Stimulated activated CD8-positive, alpha-beta memory T cell treated with anti-CD3 and anti-CD28 coated beads, Interleukin-12 subunit alpha, Interleukin-12 subunit beta, amount 100 ng/mL, for 24 hours (primary cell): Measurements from ENCODE around the gene GIGYF2.

Experiments
- DNase-seq: peaks from one replicate; pipeline ENCODE4 v3.0.0-alpha.2; 2020; ENCODE audit errors: extremely low read depth

The GIGYF2 gene

DNA sequence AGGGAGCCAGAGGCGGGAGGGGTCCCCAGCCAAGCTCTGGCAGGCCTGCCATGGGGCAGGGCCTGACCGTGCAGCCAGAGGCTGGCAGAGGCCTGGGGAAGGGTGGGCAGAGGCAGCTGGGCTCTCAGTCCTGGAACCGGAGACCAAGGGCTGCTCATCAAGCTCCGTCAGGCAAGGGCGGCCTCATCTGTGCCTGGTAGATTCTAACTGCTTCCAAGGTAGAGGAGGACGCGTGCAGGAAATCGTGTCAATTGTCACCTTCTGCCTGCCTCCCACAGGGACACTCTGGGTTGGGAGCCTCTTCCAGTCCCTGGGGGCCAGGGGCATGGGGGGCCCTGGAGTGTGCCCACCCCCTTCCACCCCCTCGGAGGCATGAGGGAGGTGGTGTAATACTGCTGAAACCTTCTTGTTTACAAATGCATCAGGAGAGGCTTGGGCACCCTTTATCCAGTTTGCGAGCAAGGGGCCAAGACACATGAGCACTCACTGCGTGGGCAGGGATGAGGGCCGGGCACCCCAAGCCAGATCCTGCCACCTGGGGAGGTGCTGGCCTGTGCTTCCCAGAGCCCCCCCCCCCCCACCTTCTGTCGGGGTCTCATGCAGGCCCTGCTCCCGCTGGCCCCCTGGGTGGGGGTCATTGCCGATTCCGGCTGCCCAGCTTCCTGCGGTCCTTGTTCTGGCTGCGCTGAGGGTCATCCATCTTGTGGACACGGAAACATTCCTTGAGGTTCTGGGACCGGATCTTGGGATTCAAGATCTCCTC lies 181.9 kb downstream of the GIGYF2 start:
- DNase-seq = no peak

DNA sequence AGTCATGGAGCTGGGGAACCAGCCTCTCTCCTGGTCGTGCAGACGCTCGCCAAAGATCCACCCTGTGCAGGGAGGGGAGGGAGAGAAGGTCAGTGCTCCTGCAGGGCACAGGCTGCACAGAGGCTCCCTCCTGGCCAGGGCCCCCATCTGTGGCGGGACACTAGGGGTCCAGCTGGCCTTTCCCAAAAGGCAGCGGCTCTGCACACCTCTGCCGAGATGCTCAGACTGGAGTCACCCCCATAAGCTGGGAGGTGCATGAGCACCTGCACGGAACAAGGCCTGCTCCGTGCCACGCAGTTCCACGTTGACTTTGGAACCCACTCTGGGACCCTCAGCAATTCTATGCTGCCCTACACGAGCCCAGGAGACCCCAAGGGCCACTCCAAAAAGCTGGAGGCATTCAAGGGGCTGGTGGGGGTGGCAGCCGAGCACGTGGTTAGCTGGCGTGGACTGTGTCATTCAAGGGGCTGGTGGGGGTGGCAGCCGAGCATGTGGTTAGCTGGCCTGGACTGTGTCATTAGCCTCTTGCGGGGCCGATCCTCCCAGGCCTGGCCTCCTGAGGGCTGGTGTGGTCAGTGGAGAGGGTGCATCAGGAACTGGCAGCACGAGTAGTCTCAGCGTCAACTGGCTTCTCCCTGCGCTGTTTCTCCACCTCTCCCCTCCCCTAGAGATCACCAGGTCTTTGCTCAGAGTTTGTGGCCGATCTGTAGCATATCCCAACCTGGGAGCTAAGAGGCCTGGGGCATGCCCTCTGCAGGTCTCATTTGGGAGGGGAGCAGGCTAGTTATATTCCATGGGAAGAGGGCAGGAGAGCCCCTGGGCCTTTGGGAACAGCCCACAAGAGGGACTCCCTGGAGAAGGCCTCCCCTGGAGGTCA lies 182.7 kb downstream of the GIGYF2 start:
- no peak for DNase-seq

DNA sequence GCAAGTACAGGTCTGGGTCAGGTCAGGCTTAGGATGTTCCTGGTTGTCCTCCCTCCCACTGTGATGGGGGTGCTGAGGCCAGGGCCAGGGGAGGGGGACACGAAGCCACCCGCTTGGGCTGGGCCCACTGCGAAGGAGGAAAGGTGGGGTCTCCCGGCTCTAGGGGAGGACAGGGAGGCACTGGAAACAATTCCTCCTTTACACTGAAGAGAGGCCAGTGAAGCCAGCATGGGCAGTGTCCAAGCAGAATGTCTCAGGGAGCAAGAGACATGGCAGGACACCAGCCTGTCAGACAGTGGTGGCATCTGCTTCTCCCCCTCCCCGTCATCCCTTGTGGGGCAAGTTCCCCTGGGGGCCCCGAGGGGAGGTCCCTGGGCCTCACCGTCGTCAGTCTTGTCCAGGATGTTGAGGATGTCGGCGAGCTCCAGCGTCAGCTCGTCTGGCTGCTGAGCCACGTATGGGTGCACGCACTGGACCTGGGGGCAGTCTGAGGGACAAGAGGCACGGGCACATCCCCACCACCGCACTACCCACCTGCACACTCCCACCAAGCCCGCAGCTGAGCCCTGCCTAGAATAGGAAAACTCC lies 183.7 kb downstream of the GIGYF2 start:
- no peak for DNase-seq

DNA sequence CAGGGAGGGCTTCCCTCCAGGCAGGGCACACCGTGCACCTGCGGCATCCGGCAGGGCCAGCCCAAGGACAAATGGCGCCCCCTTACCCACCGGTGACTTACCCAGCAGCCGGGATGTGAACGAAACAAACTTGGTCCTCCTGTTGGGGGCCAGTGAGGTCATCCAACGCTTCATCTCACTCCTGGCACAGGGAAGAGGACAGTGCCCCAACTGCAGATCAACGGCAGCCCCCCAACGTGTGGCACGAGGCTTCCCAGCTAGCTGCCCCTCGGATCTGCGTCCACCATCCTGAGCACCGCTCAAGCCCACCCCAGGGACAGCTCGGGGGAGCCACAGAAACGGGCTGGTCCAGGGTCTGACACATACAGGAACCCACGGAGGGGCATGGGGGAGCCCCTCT lies 185.0 kb downstream of the GIGYF2 start:
- DNase-seq = no peak

DNA sequence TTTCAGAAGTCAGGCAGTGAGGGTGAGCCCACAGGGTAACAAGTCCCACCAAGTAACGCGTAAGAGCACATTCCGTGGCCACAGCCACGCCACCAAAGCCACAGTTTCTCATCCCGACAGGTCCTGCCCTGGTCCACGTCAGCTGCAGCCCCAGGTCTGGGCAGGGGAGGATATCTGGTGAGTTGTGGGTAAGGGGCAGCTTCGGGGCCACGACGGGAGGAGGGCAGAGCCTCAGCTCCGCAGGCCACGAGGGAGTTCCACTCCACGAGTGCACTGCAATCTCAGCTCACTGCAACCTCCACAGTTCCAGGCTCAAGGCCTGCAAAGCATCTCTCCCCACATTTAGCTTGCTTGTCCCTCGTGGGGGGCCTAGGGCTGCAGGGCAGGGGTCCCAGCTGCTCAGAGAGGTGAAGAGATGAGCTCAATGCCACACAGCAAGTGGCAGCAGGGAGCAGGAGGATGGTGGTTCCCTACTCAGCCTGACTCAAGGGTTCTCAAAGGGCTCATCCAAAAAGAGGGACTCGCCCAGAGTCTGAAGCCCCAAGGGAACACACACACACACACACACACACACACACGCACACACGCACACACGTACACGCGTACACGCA lies 185.5 kb downstream of the GIGYF2 start:
- DNase-seq = no peak

DNA sequence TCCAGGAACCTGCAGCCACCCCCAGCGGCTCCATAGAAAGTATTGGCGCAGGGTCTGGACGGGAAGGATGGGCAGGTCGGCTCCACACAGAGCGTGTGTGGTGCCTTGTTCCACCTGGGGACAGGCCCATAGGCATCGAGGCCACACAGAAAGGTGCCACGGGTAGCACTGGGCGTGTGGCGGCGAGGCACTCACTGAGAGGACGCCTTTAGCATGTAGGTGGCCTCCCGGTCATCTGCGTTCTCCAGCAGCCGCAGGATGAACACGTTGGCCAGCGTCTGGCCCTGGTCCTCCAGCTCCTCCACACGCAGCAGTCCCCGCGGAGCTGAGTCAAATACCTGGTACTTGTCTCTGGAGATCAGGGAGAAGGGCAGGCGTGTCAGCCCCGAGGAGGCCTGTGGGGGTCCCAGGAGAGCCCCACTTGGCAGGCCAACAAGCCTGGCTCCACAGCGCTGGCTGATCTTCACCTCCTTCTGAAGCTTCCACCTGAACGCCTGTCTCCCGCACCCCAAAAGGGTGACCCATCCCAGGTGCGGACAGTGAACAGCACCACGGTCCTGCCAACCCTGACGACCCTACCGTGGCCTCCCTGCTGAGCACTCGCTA lies 186.1 kb downstream of the GIGYF2 start:
- DNase-seq = no peak

DNA sequence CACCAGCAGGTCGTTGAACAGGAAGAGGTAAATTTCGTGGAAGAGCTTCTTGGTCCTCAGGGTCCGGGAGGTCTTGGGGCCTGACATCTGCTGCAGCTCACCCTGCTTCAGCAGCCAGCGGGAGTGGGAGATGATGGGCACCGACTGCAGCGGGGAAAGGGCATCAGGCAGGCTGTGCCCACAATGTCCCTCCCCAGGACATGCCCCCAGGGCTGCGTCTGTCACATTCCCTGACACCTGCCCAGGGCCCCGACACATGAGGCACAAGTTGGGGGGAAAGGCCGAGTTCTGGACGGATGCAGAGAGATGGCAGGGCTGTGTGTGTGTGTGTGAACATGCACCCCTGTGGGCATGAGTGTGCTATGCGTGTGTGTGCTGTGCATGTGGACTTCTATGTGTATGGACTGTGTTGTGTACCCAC lies 186.9 kb downstream of the GIGYF2 start:
- DNase-seq = no peak

DNA sequence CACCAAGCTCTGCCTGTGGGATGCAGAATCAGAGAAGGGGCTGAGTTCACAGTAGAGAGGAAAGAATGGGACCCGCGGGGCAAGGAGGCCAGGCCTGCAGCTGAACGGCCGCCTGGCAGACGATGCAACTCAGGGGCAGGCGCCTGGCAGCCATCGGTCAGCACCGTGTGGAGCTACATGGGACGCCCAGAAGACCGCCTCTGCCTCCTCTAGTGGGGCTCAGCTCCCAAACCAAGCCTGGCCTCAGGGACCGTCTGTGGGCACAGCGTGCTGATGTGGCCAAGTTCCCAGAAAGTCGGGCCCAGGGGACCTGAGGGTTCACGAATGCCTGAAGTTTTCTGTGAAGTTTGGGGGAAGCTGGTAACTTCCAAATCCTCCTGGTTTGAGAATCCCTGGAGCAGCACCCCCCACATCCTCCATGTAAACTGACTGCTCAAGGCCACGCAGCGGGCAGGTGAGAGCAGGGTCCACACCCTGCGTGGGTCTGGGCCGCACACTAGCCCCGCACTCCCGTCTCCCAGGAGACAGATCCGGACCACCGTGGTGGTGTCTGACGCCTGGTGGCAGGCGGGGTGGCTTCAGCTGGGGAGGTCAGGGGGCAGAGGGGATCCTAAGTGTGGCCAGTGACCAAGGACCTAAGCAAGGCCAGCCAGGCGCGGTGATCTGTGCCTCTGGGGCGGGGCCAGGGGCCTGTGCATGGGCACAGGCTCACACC lies 187.6 kb downstream of the GIGYF2 start:
- no peak for DNase-seq

DNA sequence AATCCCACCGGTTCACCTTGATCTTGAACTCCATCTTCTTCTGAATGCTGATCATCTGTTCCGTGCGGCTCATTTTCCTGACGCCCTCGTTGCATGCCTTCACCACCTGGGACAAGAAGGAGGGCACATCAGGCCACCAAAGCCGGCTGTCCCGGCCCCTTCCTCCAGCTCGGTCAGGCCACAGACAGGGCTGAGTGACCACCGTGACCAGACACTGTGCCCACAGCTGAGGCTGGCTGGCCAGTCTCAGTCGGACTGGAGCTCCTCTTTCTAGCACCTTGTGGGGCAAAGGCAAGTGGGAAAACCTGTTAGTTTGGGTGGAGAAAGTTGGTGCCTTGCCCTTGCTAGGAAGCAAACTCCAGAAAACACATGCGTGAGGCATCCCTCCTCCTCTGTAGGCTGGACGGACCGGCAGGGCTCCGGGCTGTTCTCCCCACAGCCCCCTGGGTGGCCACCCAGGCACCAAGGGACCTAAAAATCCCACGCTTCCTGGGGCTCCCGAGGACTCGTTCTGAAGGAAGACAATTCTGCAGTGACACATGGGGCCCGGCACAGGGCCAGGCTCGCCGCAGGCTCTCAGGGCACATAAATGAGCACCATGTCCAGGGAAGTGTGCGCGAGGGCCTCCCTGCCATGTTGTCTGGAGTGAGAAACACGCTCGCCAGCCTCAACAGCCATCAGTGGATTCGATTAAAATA lies 188.3 kb downstream of the GIGYF2 start:
- DNase-seq = no peak

DNA sequence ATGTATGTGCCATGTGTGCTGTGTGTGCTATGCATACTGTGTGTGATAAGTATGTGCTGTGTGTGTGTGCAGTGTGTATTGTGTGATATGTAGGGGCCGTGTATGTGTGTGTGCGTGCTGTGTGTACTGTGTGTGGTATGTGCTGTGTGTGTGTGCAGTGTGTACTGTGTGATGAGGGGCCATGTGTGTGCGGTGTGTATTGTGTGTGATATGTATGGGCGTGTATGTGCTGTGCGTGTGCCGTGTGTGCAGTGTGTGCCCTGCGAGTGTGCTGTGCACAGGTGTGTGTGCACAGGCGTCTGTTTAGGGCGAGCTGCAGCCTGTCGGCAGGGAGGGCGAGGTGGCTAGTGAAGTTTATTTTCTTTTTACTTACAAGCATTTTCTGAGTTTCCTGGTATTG lies 189.0 kb downstream of the GIGYF2 start:
- no peak for DNase-seq

DNA sequence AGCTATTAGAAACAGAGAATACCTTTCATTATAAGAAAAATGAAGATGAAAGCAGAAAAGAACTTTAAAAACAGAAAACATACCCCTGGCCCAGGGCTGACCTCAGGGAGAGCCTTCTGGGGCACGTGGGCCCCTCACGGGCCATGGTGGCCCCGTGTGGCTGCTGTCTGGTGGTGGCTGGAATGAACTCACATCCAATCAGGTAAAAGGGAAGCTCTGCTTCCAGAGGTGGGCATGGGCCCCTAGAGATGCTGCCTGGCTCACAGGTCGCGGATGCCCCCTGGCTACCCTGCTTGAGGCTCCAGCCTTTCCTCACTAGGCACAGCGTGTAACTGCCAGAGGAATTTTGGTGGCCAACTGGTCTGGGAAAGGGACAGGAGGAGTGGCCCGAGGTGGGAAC lies 189.5 kb downstream of the GIGYF2 start:
- DNase-seq = no peak

DNA sequence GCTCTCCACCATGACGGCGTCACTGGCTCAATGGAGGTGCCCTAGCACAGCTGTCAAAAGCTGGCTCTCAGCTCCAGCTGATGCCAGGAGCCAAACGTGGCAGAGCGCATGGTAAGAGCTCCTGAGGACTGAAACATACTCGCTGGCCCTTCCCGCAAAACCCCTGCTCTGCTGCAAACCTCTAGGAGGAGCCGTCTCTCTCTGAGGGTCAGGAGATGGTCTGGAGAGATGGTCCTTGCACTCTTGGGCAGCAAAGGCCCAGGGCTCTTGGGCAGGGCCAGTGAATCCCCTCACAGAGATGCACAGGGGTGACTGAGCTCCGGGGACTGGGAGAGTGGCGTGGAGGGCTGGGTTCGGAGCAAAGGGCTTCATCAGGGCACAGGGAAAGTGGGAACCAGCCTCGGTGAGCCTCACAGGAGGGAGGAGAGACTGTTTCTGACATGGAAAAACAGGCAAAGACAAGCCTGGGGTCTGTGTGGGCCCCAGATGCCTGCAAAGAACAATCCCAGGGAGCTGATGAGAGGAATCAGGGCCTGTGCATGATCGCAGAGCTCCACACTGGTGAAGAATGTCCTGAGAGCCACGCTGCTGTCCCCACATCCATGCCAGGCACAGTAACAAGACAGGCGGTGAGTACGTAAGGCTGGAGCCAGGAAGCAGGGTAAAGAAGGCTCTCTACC lies 190.2 kb downstream of the GIGYF2 start:
- no peak for DNase-seq

DNA sequence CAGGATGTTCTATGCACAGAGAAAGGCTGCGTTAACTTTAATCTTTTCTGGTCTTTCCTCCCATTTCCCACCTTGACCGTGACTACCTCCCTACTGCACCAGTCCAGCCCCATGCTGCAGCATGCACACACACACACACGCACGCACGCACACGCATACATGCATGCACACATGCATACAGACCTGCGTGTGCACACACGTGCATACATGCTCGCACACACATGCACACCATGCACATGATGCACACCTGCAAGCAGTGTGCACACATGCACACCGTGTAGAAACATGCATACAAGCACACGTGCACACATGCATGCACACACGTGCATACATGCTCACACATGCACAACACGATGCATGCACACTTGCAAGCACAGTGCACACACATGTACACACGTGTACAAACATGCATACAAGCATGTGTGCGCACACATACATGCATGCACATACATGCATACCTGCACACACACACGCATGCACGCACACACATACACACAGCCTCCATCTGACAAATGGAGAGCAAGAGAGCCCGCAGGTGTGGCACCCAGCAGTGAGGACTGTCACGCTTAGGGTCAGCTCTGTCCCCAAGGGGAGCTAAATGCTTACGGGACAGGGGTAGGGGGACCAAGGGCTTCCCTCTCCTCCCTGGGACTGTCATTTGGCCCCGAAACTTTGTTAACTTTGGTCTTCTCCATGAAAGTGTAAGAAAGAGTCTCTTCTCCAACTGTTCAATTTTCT lies 191.1 kb downstream of the GIGYF2 start:
- DNase-seq = no peak

DNA sequence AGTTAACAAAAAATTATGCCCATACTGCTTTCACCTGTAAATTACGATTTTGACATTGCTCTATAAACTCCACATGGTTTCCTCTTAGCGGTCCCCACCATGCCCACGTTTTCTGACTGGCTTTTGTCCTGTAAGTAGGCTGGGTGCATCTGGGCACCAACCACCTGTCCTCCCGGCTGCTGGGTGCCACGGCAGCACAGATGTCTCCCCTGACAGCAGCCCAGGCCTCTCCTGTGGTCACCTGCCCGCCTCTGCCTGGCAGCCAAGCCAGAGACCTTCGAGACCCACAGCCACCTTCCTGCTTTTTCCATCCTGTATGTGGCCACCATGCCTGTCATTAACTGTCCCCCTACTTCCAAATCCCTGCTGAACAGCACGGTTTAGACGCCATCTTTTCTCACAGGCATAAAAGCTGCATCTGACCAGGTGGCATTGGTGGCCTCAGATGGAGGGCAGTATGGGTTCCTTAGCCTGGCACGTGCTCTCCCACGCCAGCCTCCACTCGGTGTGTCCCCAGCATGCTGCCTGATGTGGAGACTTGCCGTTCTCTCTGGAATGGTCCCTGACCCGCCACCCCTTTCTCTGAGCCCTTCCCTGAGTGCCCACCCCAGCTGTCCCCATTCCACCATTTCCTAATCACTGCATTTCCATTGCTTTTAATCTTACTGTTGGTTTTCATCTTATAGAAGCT lies 191.9 kb downstream of the GIGYF2 start:
- no peak for DNase-seq

DNA sequence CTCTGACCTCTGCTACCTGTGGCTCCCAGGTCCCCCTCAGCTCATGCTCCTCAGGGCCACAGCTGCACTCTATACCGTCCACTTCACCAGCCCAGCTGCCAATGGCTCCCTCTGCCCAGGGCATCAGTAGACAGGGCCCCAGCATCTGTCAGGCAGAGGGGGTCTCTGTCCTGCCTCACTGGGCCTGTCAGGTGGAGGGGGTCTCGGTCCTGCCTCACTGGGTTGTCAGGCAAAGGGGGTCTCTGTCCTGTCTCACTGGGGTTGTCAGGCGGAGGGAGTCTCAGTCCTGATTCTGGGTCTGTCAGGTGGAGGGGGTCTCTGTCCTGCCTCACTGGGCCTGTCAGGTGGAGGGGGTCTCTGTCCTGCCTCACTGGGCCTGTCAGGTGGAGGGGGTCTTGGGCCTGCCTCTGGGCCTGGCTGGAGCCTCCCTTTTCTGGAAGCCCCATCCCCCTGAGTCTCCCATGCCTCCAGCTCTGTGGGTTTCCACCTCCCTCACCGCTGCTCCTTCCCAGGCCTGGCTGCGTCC lies 192.8 kb downstream of the GIGYF2 start:
- DNase-seq = no peak

DNA sequence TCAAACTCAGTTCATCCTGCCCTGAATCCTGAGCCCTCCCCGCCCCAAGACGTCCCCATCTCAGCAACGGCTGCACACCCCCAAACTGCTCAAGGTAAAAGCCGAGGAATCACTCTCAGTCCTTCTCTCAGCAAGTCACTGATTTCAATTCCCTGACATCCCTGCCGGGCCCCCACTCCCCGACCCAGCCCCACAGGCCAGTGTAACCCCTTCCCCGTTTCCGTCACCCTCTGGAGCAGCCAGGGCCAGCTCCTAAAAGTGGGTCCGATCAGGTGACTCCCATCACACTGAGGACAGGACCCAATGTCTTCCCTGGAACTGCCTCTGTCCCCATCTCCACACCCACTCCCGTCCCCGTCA lies 193.4 kb downstream of the GIGYF2 start:
- no peak for DNase-seq

DNA sequence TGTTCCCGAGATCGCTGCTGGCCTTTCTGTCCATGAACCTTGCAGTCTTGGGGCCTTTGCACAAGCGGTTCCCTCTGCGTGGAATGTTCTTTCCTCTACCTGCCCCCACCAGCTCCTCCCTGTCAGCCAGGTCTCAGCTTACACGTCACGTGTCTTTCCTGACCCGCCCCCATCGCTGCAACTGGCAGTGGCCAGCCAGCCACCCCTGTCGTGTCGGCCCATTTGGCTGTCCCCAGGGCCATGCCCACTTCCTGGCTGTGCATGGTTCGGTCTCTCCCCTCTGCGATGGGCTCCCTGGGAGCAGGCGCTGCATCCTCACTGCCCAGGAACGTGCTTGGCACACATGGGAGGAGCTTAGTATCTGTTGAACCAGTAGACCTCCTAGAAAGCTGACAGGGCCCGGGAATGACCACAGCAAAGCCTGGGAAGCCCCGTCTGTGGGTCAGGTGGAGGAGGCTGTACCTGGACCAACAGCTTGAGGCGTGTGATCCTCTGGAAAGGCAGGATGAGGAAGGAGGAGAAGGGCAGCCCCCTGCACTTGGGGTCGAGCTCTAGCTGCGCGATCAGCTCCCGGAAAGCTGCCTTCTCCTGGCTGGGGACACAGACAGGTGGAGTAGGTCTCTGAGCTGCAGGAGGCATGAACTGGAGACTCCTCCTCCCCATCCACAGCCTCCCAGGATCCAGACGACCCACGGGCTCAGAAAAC lies 193.9 kb downstream of the GIGYF2 start:
- DNase-seq = no peak

DNA sequence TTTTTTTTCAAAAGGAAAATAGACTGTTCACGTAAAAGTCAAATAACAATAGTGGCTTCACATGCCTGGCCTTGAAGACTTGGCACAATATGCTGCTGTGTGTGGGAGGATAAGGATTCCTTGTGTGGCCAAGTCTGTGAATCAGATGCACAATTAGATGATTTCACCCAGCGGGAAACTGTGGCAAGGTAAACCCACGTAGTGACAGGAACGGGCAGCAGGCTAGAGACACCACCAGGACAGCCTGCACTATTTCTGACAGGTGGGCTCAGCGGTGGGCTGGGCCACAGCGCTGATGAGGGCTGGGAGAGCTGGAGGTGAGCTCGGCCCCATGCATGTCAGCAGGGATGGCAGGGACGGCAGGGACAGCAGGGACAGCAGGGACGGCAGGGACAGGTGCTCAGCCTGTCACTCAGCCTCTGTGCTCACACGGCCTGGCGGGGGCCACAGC lies 194.5 kb downstream of the GIGYF2 start:
- DNase-seq = no peak
